T-cell (primary cell): ENCODE data around the gene TSPAN4. TPM values are rescaled to one million over a fixed set of nuclear protein-coding genes. Genes with fewer than 3 reads are reported as not detected.

Experiments used
- ATAC-seq, 4 experiments: fragments of 200-7000 bp in 3 of 4; fragments of 150-1000 bp in 1 of 4; cut with Tn5 transposase; replicated peaks in 1 of 4; 1 replicate in 3 of 4; 2 replicates in 1 of 4; pipeline ENCODE4 v1.10.0; 2021; ENCODE audit warnings: moderate library complexity in 3 of 4, mild to moderate bottlenecking in 2 of 4, moderate number of reproducible peaks in 1 of 4
- CTCF ChIA-PET, 2 donors: fragments of 300-600 bp; sonication (Branson Sonifier 250); formaldehyde crosslinking; loops; one replicate each; lab custom pipeline; 2022; ENCODE audit warnings: antibody characterized with exemption in 2 of 2; lab: Charles Lee
- POLR2A ChIA-PET, 2 donors: fragments of 300-600 bp; sonication (Branson Sonifier 250); formaldehyde crosslinking; loops; one replicate each; lab custom pipeline; 2022; ENCODE audit warnings: antibody characterized with exemption in 2 of 2; lab: Charles Lee
- DNase-seq, 35 experiments: peaks; one replicate each; pipeline versions ENCODE4 v3.0.0 to v3.0.0-alpha.2; 2013 to 2023
- H3K27ac ChIP-seq: one replicate; pipeline ENCODE4 v1.5.1; 2013; ENCODE audit warnings: low read length
- H3K27me3 ChIP-seq, 2 experiments: replicated peaks in 1 of 2; 1 replicate in 1 of 2; 2 replicates in 1 of 2; pipeline versions ENCODE4 v1.6.1 to v1.7.0; 2013; ENCODE audit warnings: low read length in 1 of 2, mixed read lengths in 1 of 2; ENCODE audit not compliant: control insufficient read depth in 2 of 2, insufficient read depth in 2 of 2; ENCODE audit errors: extremely low read depth in 1 of 2
- H3K36me3 ChIP-seq, 2 donors: 1 replicate in 1 of 2; 2 replicates in 1 of 2; pipeline versions ENCODE4 v1.6.1 to v1.7.0; 2013; ENCODE audit warnings: low read length in 1 of 2; ENCODE audit not compliant: control insufficient read depth in 2 of 2, insufficient read depth in 1 of 2; ENCODE audit errors: extremely low read depth in 1 of 2
- H3K4me1 ChIP-seq, 2 experiments: 1 replicate in 1 of 2; 2 replicates in 1 of 2; pipeline versions ENCODE4 v1.6.1 to v1.7.0; 2013; ENCODE audit warnings: low read length in 2 of 2, mixed read lengths in 1 of 2; ENCODE audit not compliant: insufficient read depth in 2 of 2, control insufficient read depth in 1 of 2; ENCODE audit errors: extremely low read depth in 1 of 2
- H3K4me3 ChIP-seq, 2 donors: 1 replicate in 1 of 2; 2 replicates in 1 of 2; pipeline versions ENCODE4 v1.5.1 to v1.7.0; 2013; ENCODE audit warnings: mild to moderate bottlenecking in 2 of 2, low read length in 1 of 2, moderate library complexity in 1 of 2; ENCODE audit not compliant: control insufficient read depth in 1 of 2; ENCODE audit errors: extremely low read depth in 1 of 2
- H3K9me3 ChIP-seq: 2 replicates; pipeline ENCODE4 v1.7.0; 2013
- H3K27ac Mint-ChIP-seq, 2 donors: one replicate each; pipeline ENCODE4 v1.8.0; 2020 to 2021; ENCODE audit warnings: mild to moderate bottlenecking in 2 of 2, mixed read lengths in 2 of 2
- H3K27me3 Mint-ChIP-seq, 2 donors: one replicate each; pipeline ENCODE4 v1.8.0; 2021 to 2022; ENCODE audit warnings: mixed read lengths in 2 of 2
- H3K36me3 Mint-ChIP-seq: one replicate; pipeline ENCODE4 v1.8.0; 2021; ENCODE audit warnings: mixed read lengths
- H3K4me1 Mint-ChIP-seq, 3 donors: one replicate each; pipeline ENCODE4 v1.8.0; 2020 to 2022; ENCODE audit warnings: mixed read lengths in 3 of 3, mild to moderate bottlenecking in 1 of 3
- H3K4me3 Mint-ChIP-seq, 3 donors: one replicate each; pipeline ENCODE4 v1.8.0; 2020 to 2022; ENCODE audit warnings: mild to moderate bottlenecking in 3 of 3, mixed read lengths in 3 of 3, moderate library complexity in 3 of 3
- H3K9me3 Mint-ChIP-seq, 3 donors: one replicate each; pipeline ENCODE4 v1.8.0; 2020 to 2022; ENCODE audit warnings: mixed read lengths in 3 of 3
- WGBS: methylation state at CpG from one replicate; pipeline ENCODE4 v1.1.5; 2013; ENCODE audit warnings: missing lambda C conversion rate; ENCODE audit not compliant: insufficient coverage; 5-methylcytosine and 5-hydroxymethylcytosine counted together
- total RNA-seq, 35 experiments: library from RNA in 6 of 35; stranded (reverse) in 6 of 35; fragments of 120-200 nt in 1 of 35; gene quantifications; one replicate each; pipeline versions ENCODE4 v1.2.1 to v1.2.4 and lab custom pipeline; 2013 to 2026

TSPAN4 gene
- total RNA-seq, 5 donors from 2014 or later (not counting 1 experiment from before 2014, with no cell fraction given), result 3.1 to 5.8 (median 4.4) TPM

- DNase-seq (no peak), ATAC-seq (no peak)
- Mint-ChIP-seq H3K27ac (peak within 1 kb of the TSS; percentile 75 to 84), H3K36me3 (peaks cover 14% of the 10 kb centered on the region), H3K9me3 (no peaks in the 10 kb centered on the region), H3K4me3 (peak within 1 kb of the TSS; percentile 83 to 86 (median 84)), H3K27me3 (no peaks in the 10 kb centered on the region), H3K4me1 (peaks cover 7 to 20% (median 13%) of the 10 kb centered on the region in 3 donors)
- H3K4me1 ChIP-seq, result peaks cover 5 to 35% of the 10 kb centered on the region in 2 experiments
- no peaks in the 10 kb centered on the region for H3K9me3 ChIP-seq
- 33% methylated on average over 17 of the region's 20 CpGs for WGBS
- H3K27ac ChIP-seq, result peak within 1 kb of the TSS; percentile 47
- peaks cover 3 to 16% of the 10 kb centered on the region in 2 donors for H3K36me3 ChIP-seq
- ChIA-PET CTCF (interaction anchor here in 1 of 2 donors (1.6 kb wide), 1 partner anchor 10 kb away, joined by 6 read pairs; the partner anchor contains the start of gene RPLP2), POLR2A (interaction anchor here (0.6 to 0.9 kb wide), 5 partner anchors 10 to 493 kb away, joined by 3 to 11 read pairs (median 5); no protein-coding TSS in a partner anchor)
- peaks cover 0 to 5% of the 10 kb centered on the region in 2 experiments for H3K27me3 ChIP-seq
- peak within 1 kb of the TSS; percentile 58 to 83 for H3K4me3 ChIP-seq
Observed at GRCh38 chr11:818396-819128, 24.1 kb upstream of the TSPAN4 start, which contains the start of gene PNPLA2. Gene PNPLA2 (plus strand): TSS chr11:818914. CDS start chr11:819719, 805 bp downstream.

GRCh38 chr11:819129-819931, 23.3 kb upstream of the TSPAN4 start:
- ATAC-seq, result peak; percentile 76 to 86 (median 82)
- H3K4me3 Mint-ChIP-seq, result peak overlapping the region; percentile 83 to 86 (median 84)

GRCh38 chr11:819943-820649, 22.6 kb upstream of the TSPAN4 start:
- WGBS, result 6% methylated on average over 41 of the region's 47 CpGs
- H3K4me1 ChIP-seq, result peaks cover 5 to 35% of the 10 kb centered on the region in 2 experiments
- H3K4me3 ChIP-seq, result peak overlapping the region; percentile 56 to 63
- H3K27me3 ChIP-seq, result peaks cover 0 to 6% of the 10 kb centered on the region in 2 experiments
- peak; percentile 89 to 99 (median 97) for DNase-seq
- H3K36me3 ChIP-seq, result peaks cover 7 to 26% of the 10 kb centered on the region in 2 donors
- ChIA-PET POLR2A (interaction anchor here in 1 of 2 donors (1.0 to 1.1 kb wide), 2 partner anchors 9 to 10 kb away, joined by 3 to 11 read pairs; partner anchors contain the start of gene RPLP2), CTCF (interaction anchor here in 1 of 2 donors (0.5 to 1.6 kb wide), 2 partner anchors 9 to 11 kb away, joined by 3 to 6 read pairs; partner anchors contain the start of gene RPLP2)
- Mint-ChIP-seq H3K27me3 (no peaks in the 10 kb centered on the region), H3K4me1 (peaks cover 7 to 20% (median 13%) of the 10 kb centered on the region in 3 donors), H3K36me3 (peaks cover 15% of the 10 kb centered on the region), H3K4me3 (peak overlapping the region; percentile 83 to 86 (median 84)), H3K9me3 (no peaks in the 10 kb centered on the region), H3K27ac (peak overlapping the region; percentile 74 to 84)
- ATAC-seq, result peak; percentile 81 to 84 (median 82)
- peak overlapping the region; percentile 19 for H3K27ac ChIP-seq
- no peaks in the 10 kb centered on the region for H3K9me3 ChIP-seq

More at GRCh38 chr11:819129-819931, 23.3 kb upstream of the TSPAN4 start:
- under 1% methylated on average over 87 of the region's 96 CpGs for WGBS
- no peaks in the 10 kb centered on the region for H3K27me3 Mint-ChIP-seq
- peaks cover 1 to 21% of the 10 kb centered on the region in 2 donors for H3K36me3 ChIP-seq
- H3K9me3 ChIP-seq, result no peaks in the 10 kb centered on the region
- ChIA-PET CTCF (interaction anchor here in 1 of 2 donors (1.6 kb wide), 1 partner anchor 10 kb away, joined by 6 read pairs; the partner anchor contains the start of gene RPLP2), POLR2A (interaction anchor here (0.6 to 1.1 kb wide), 7 partner anchors 9 to 492 kb away, joined by 3 to 11 read pairs (median 5); partner anchors contain the start of gene RPLP2 (in 1 of the 2))
- H3K27me3 ChIP-seq, result peaks cover 0 to 5% of the 10 kb centered on the region in 2 experiments
- H3K4me3 ChIP-seq, result peak overlapping the region; percentile 58 to 83
- H3K4me1 ChIP-seq, result peaks cover 5 to 35% of the 10 kb centered on the region in 2 experiments
- peaks cover 10% of the 10 kb centered on the region for H3K36me3 Mint-ChIP-seq
- H3K4me1 Mint-ChIP-seq, result peaks cover 7 to 20% (median 13%) of the 10 kb centered on the region in 3 donors
- H3K9me3 Mint-ChIP-seq, result no peaks in the 10 kb centered on the region
- peak overlapping the region; percentile 74 to 84 for H3K27ac Mint-ChIP-seq
- DNase-seq, result peak; percentile 78 to 95 (median 89)
- H3K27ac ChIP-seq, result peak overlapping the region; percentile 47

GRCh38 chr11:820655-821511, 21.8 kb upstream of the TSPAN4 start:
- peaks cover 7 to 29% of the 10 kb centered on the region in 2 donors for H3K36me3 ChIP-seq
- peak overlapping the region; percentile 83 to 86 (median 84) for H3K4me3 Mint-ChIP-seq
- peak overlapping the region; percentile 46 to 58 for H3K27ac Mint-ChIP-seq
- 78% methylated on average over 9 of the region's 11 CpGs for WGBS
- H3K4me3 ChIP-seq, result peak overlapping the region; percentile 56 to 63
- no peaks in the 10 kb centered on the region for H3K9me3 ChIP-seq
- POLR2A ChIA-PET, result interaction anchor here in 1 of 2 donors (1.0 to 1.1 kb wide), 2 partner anchors 10 to 11 kb away, joined by 3 to 11 read pairs; partner anchors contain the start of gene RPLP2
- H3K4me1 Mint-ChIP-seq, result peaks cover 7 to 20% (median 13%) of the 10 kb centered on the region in 3 donors
- peaks cover 0 to 14% of the 10 kb centered on the region in 2 experiments for H3K27me3 ChIP-seq
- DNase-seq (no peak), ATAC-seq (no peak)
- peaks cover 5 to 41% of the 10 kb centered on the region in 2 experiments for H3K4me1 ChIP-seq
- peak overlapping the region; percentile 19 for H3K27ac ChIP-seq
- H3K9me3 Mint-ChIP-seq, result no peaks in the 10 kb centered on the region
- peaks cover 17% of the 10 kb centered on the region for H3K36me3 Mint-ChIP-seq
- no peaks in the 10 kb centered on the region for H3K27me3 Mint-ChIP-seq
- CTCF ChIA-PET, result interaction anchor here (0.5 to 1.6 kb wide), 3 partner anchors 10 to 26 kb away, joined by 3 to 6 read pairs (median 4); partner anchors contain the start of gene RPLP2 (in 1 of the 2)
